Upper lobe of left lung (tissue), 6 donors: Measurements from ENCODE around the gene LRP1. TPM values are rescaled to one million over a fixed set of nuclear protein-coding genes. Genes with fewer than 3 reads are reported as not detected.

Experiments used
- ATAC-seq, 2 donors: fragments of 200-7000 bp; cut with Tn5 transposase; one replicate each; pipeline ENCODE4 v1.9.1; 2022; ENCODE audit warnings: mild to moderate bottlenecking in 2 of 2, moderate library complexity in 2 of 2; ENCODE audit not compliant: low FRiP score in 2 of 2
- DNase-seq, 2 donors: peaks; one replicate each; pipeline ENCODE4 v3.0.0-alpha.2; 2019 to 2020
- H3K27ac ChIP-seq, 4 donors: fragments of 200-600 bp; sonication (generic); one replicate each; pipeline ENCODE4 v1.5.1; 2016 to 2019
- H3K27me3 ChIP-seq, 4 donors: fragments of 200-600 bp; sonication (generic); one replicate each; pipeline ENCODE4 v1.5.1; 2017 to 2019
- H3K36me3 ChIP-seq, 4 donors: fragments of 200-600 bp; sonication (generic); one replicate each; pipeline ENCODE4 v1.5.1; 2016 to 2019
- H3K4me1 ChIP-seq, 4 donors: fragments of 200-600 bp; sonication (generic); one replicate each; pipeline ENCODE4 v1.5.1; 2018 to 2019
- H3K4me3 ChIP-seq, 4 donors: fragments of 200-600 bp; sonication (generic); one replicate each; pipeline ENCODE4 v1.5.1; 2017 to 2019; ENCODE audit warnings: mild to moderate bottlenecking in 2 of 4, moderate library complexity in 1 of 4
- H3K9me3 ChIP-seq, 4 donors: fragments of 200-600 bp; sonication (generic); one replicate each; pipeline ENCODE4 v1.5.1; 2018 to 2019
- CTCF ChIP-seq, 6 experiments: fragments of 450-650 bp in 4 of 6; fragments of 200-600 bp in 2 of 6; sonication (generic) in 2 of 6; IDR thresholded peaks; one replicate each; pipeline ENCODE4 v1.5.1; 2016 to 2019; ENCODE audit warnings: antibody characterized with exemption in 6 of 6
- EP300 ChIP-seq, 4 donors: sonication (generic); formaldehyde crosslinking; IDR thresholded peaks; one replicate each; pipeline ENCODE4 v1.5.1; 2017; ENCODE audit warnings: antibody characterized with exemption in 4 of 4, control low read depth in 2 of 4
- POLR2A ChIP-seq, 4 donors: fragments of 450-650 bp; IDR thresholded peaks; one replicate each; pipeline ENCODE4 v1.5.1; 2016 to 2017; ENCODE audit warnings: antibody characterized with exemption in 4 of 4, mild to moderate bottlenecking in 2 of 4
- POLR2AphosphoS5 ChIP-seq, 2 donors: sonication (generic); formaldehyde crosslinking; IDR thresholded peaks; one replicate each; pipeline ENCODE4 v1.5.1; 2017; ENCODE audit warnings: antibody characterized with exemption in 2 of 2
- WGBS, 2 donors: methylation state at CpG; one replicate each; pipeline ENCODE4 v1.1.5; 2017 to 2018; 5-methylcytosine and 5-hydroxymethylcytosine counted together
- total RNA-seq, 6 donors: library from RNA; depleted of rRNA in 4 of 6; stranded (reverse); fragments of >200 nt in 4 of 6; gene quantifications; one replicate each; pipeline versions ENCODE4 v1.1.0 to v1.2.1, GENCODE V29; 2016 to 2021
- donor health status: DM: no; HTN: no; CAD: no; lungs with moderate emphysema.
- donor health status: DM: no; HTN: yes; CAD: no; lungs with severe emphysema.

Gene LRP1
- total RNA-seq, 6 donors from 2014 or later = 137 to 504 (median 308) TPM

- Histone ChIP-seq H3K27me3 (no peaks in the 10 kb centered on the region), H3K4me1 (peaks cover 41 to 62% (median 49%) of the 10 kb centered on the region in 4 donors), H3K4me3 (peak within 1 kb of the TSS; percentile 65 to 91 (median 78)), H3K9me3 (no peaks in the 10 kb centered on the region), H3K36me3 (peaks cover 10 to 26% (median 24%) of the 10 kb centered on the region in 4 donors), H3K27ac (peak within 1 kb of the TSS; percentile 97 to 100 (median 99))
- DNase-seq = peak; percentile 97 to 99
- peak in 3 of 4 donors; percentile 65 to 88 (median 71) for TF ChIP-seq POLR2A (IDR thresholded peaks at IDR 0.05)
- TF ChIP-seq EP300 (IDR thresholded peaks at IDR 0.05) = peak in 1 of 4 donors; percentile 89
- peak; percentile 87 to 98 for TF ChIP-seq POLR2AphosphoS5 (IDR thresholded peaks at IDR 0.05)
- peak in 3 of 6 experiments; percentile 5 to 10 (median 5) for TF ChIP-seq CTCF (IDR thresholded peaks at IDR 0.05)
- peak; percentile 81 to 92 for ATAC-seq
- 0 to 2% methylated on average over 24 to 55 of the region's 91 CpGs for WGBS, 2 donors
Observed at GRCh38 chr12:57088354-57089270, 39.7 kb upstream of the LRP1 start, which contains the start of gene NAB2. NAB2 (plus strand) TSS chr12:57089114; CDS start chr12:57089272, 158 bp downstream.

GRCh38 chr12:57089271-57090245 is 38.7 kb upstream of the LRP1 start:
- Histone ChIP-seq H3K4me1 (peaks cover 50 to 72% (median 58%) of the 10 kb centered on the region in 4 donors), H3K36me3 (peaks cover 10 to 33% (median 26%) of the 10 kb centered on the region in 4 donors), H3K9me3 (no peaks in the 10 kb centered on the region), H3K4me3 (peak overlapping the region; percentile 65 to 91 (median 78)), H3K27ac (peak overlapping the region; percentile 91 to 100 (median 98)), H3K27me3 (no peaks in the 10 kb centered on the region)
- DNase-seq = peak; percentile 81 to 87
- ATAC-seq = peak; percentile 0 to 22
- TF ChIP-seq POLR2AphosphoS5 (IDR thresholded peaks at IDR 0.05) = peak; percentile 67 to 96
- no peak for TF ChIP-seq EP300 (IDR thresholded peaks at IDR 0.05)
- TF ChIP-seq POLR2A (IDR thresholded peaks at IDR 0.05) = peak in 3 of 4 donors; percentile 38 to 76 (median 46)
- peak in 1 of 6 experiments; percentile 6 for TF ChIP-seq CTCF (IDR thresholded peaks at IDR 0.05)
- WGBS, 2 donors = 0 to 1% methylated on average over 31 to 45 of the region's 45 CpGs

- TF ChIP-seq EP300 (IDR thresholded peaks at IDR 0.05) (no peak), POLR2AphosphoS5 (IDR thresholded peaks at IDR 0.05) (no peak), CTCF (IDR thresholded peaks at IDR 0.05) (no peak), POLR2A (IDR thresholded peaks at IDR 0.05) (no peak)
- 45 to 58% methylated on average over 6 of the region's 6 CpGs for WGBS, 2 donors
- Histone ChIP-seq H3K27me3 (no peaks in the 10 kb centered on the region), H3K4me1 (peaks cover 51 to 76% (median 58%) of the 10 kb centered on the region in 4 donors), H3K4me3 (peak overlapping the region; percentile 43 to 78 (median 71)), H3K36me3 (peaks cover 17 to 42% (median 32%) of the 10 kb centered on the region in 4 donors), H3K9me3 (no peaks in the 10 kb centered on the region), H3K27ac (peak overlapping the region; percentile 91 to 100 (median 98))
- no peak for ATAC-seq
- no peak for DNase-seq
Observed at GRCh38 chr12:57090490-57090889, 37.8 kb upstream of the LRP1 start.

- H3K36me3 ChIP-seq = peaks cover 18 to 48% (median 38%) of the 10 kb centered on the region in 4 donors
- H3K27me3 ChIP-seq = no peaks in the 10 kb centered on the region
- ATAC-seq = no peak
- peak in 1 of 2 donors; percentile 62 for DNase-seq
- TF ChIP-seq EP300 (IDR thresholded peaks at IDR 0.05) (no peak), POLR2A (IDR thresholded peaks at IDR 0.05) (no peak), CTCF (IDR thresholded peaks at IDR 0.05) (no peak), POLR2AphosphoS5 (IDR thresholded peaks at IDR 0.05) (no peak)
- WGBS, 2 donors = 54 to 64% methylated on average over 17 to 20 of the region's 22 CpGs
- peak overlapping the region; percentile 43 to 78 (median 71) for H3K4me3 ChIP-seq
- peak overlapping the region; percentile 91 to 100 (median 98) for H3K27ac ChIP-seq
- H3K4me1 ChIP-seq = peaks cover 45 to 72% (median 53%) of the 10 kb centered on the region in 4 donors
- H3K9me3 ChIP-seq = no peaks in the 10 kb centered on the region
Observed at GRCh38 chr12:57090924-57091637, 37.2 kb upstream of the LRP1 start.
